Nephron (organoid): ENCODE results near the gene OR7C1.
"Not testable (repeated sequence)": the region's sequence is repeated elsewhere in the genome, so short reads cannot be mapped to it uniquely, and the experiment has no call there.

Experiments
- H3K27ac Mint-ChIP-seq, 3 experiments: 2 replicates each; pipeline ENCODE4 v1.8.0; 2020; ENCODE audit warnings: mixed read lengths in 3 of 3, mild to moderate bottlenecking in 2 of 3, moderate library complexity in 1 of 3
- H3K27me3 Mint-ChIP-seq: 2 replicates; pipeline ENCODE4 v1.8.0; 2021; ENCODE audit warnings: low read depth, mild to moderate bottlenecking, moderate library complexity, mixed read lengths
- H3K36me3 Mint-ChIP-seq: 2 replicates; pipeline ENCODE4 v1.8.0; 2020; ENCODE audit warnings: low read depth, mixed read lengths
- H3K4me1 Mint-ChIP-seq: 2 replicates; pipeline ENCODE4 v1.8.0; 2020; ENCODE audit warnings: mixed read lengths
- H3K4me3 Mint-ChIP-seq, 3 experiments: 2 replicates each; pipeline ENCODE4 v1.8.0; 2020; ENCODE audit warnings: mild to moderate bottlenecking in 3 of 3, mixed read lengths in 3 of 3, moderate library complexity in 2 of 3
- H3K9me3 Mint-ChIP-seq: 2 replicates; pipeline ENCODE4 v1.8.0; 2020; ENCODE audit warnings: mixed read lengths
- TF ChIP-seq, protein P1 (sequence below), 3 experiments: fragments of 200-600 bp; sonication (generic); IDR thresholded peaks; one replicate each; pipeline ENCODE4 v1.5.0; 2021; ENCODE audit warnings: antibody characterized with exemption in 3 of 3; ENCODE audit not compliant: unreplicated experiment in 3 of 3

OR7C1 gene

DNA sequence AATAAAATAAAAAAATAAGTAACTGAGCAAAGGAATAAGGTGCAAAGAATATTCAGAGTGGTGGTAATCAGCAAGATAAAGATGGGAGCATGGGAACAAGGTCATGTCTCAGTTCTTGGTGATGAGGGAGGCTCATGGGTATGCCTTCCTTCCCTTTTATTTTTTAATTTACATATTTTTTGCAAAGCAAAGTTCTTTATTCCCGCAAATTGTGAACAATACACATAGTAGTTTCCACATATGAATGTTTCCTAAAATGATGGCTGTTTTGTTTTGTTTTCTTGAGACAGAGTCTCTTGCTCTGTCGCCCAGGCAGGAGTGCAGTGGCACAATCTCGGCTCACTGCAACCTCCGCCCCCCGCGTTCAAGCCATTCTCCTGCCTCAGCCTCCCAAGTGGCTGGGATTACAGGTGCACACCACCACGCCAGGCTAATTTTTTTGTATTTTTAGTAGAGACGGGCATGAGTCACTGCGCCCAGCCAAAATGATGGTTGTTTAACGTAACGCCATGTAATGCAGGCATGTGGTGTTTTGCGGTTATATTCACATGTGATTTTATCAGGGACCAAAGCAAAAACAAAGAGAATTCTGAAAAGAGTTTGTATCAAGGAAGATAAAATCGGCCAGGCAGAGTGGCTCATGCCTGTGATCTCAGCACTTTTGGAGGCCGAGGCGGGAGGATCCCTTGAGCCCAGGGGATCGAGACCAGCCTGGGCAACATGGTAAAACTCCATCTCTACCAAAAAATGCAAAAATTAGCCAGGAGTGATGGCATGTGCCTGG is 52.2 kb downstream of the OR7C1 start:
- H3K27ac Mint-ChIP-seq, result no peak overlapping the region
- no peaks in the 10 kb centered on the region for H3K4me1 Mint-ChIP-seq
- TF ChIP-seq, protein P1, sequence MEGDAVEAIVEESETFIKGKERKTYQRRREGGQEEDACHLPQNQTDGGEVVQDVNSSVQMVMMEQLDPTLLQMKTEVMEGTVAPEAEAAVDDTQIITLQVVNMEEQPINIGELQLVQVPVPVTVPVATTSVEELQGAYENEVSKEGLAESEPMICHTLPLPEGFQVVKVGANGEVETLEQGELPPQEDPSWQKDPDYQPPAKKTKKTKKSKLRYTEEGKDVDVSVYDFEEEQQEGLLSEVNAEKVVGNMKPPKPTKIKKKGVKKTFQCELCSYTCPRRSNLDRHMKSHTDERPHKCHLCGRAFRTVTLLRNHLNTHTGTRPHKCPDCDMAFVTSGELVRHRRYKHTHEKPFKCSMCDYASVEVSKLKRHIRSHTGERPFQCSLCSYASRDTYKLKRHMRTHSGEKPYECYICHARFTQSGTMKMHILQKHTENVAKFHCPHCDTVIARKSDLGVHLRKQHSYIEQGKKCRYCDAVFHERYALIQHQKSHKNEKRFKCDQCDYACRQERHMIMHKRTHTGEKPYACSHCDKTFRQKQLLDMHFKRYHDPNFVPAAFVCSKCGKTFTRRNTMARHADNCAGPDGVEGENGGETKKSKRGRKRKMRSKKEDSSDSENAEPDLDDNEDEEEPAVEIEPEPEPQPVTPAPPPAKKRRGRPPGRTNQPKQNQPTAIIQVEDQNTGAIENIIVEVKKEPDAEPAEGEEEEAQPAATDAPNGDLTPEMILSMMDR (IDR thresholded peaks at IDR 0.05; ENCODE audit: unreplicated experiment in 3 of 3), result no peak
- H3K4me3 Mint-ChIP-seq, result no peak overlapping the region
- H3K36me3 Mint-ChIP-seq, result no peaks in the 10 kb centered on the region
- H3K27me3 Mint-ChIP-seq, result peaks cover 11% of the 10 kb centered on the region
- H3K9me3 Mint-ChIP-seq, result no peaks in the 10 kb centered on the region

DNA sequence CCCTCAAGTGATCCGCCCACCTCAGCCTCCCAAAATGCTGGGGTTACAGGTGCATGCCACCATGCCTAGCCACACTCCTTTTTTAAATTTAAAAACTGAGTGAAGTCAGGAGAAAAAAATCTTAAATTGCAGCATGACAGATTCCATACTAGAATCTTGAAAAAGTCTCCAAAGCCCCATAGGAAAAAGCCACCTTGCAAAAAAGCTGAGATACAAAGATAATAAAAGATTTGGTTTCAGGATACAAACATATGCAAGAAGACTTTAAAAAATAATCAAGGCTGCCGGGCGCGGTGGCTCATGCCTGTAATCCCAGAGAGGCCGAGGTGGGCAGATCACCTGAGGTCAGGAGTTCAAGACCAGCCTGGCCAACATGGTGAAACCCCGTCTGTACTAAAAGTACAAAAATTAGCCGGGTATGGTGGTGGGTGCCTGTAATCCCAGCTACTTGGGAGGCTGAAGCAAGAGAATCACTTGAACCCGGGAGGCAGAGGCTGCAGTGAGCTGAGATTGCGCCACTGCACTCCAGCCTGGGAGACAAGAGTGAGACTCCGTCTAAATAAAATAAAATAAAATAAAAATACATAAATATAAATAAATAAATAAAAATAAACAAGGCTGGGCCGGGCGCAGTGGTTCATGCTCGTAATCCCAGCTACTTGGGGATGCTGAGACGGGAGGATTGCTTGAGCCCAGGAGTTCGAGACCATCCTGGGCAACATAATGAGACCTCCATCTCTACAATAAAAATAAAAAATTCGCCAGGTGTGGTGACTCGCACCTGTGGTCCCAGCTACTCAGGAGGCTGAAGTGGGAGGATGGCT is 53.1 kb downstream of the OR7C1 start:
- not testable (repeated sequence) for H3K36me3 Mint-ChIP-seq, H3K27ac Mint-ChIP-seq, H3K9me3 Mint-ChIP-seq, H3K4me1 Mint-ChIP-seq, H3K4me3 Mint-ChIP-seq, H3K27me3 Mint-ChIP-seq

DNA sequence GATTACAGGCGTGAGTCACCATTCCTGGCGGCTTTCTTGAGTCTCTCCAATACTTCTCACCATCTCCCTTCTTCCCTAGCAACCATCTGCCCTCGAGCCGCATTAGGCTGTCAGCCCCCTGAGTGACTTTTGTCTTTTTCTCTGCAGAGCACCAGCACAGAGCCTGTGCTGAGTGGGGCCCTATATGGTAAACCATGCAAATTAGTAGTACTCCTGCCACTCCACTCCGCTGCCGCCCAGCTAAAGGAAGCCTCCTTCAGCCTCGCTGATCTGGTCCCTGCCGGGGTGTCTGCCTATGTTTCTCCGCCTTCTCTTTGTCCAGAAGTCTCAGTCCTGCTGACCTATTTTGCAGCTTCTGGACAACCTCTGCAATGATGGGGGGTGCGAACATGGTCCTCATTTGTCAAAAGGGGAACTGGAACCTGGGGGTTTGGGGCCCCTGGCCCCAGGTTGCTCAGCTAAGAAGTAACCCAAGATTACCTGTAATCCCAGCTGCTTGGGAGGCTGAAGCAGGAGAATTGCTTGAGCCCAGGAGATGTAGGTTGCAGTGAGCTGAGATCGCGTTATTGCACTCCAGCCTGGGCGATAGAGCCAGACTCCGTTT is 54.3 kb downstream of the OR7C1 start:
- H3K27ac Mint-ChIP-seq, H3K4me3 Mint-ChIP-seq, H3K4me1 Mint-ChIP-seq, H3K9me3 Mint-ChIP-seq, H3K36me3 Mint-ChIP-seq: not testable (repeated sequence)
- H3K27me3 Mint-ChIP-seq, result peaks cover 16% of the 10 kb centered on the region

DNA sequence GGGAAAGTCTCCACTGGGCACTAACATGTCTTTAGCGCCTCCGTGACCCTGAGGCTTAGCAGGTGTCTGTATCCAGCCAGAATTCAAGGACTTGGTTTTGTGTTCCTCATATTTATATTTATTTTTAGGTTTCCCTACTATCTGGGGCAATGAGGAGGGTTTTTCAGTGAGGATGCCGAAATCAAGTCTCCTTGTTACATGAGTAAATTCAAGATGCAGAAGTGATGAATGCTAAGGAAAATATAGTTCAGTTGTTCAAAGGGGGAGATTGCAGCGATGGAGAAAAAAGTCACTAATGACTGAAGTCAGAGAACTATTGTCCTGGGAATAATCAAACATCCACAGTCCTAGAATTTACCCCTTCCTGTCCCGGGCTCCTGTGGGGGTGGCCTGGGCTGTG is 55.8 kb downstream of the OR7C1 start:
- Mint-ChIP-seq H3K27ac (no peak overlapping the region), H3K9me3 (no peaks in the 10 kb centered on the region), H3K36me3 (no peaks in the 10 kb centered on the region), H3K4me1 (no peaks in the 10 kb centered on the region), H3K4me3 (no peak overlapping the region), H3K27me3 (peaks cover 20% of the 10 kb centered on the region)
- TF ChIP-seq, protein P1 (IDR thresholded peaks at IDR 0.05; ENCODE audit: unreplicated experiment in 3 of 3), result no peak

DNA sequence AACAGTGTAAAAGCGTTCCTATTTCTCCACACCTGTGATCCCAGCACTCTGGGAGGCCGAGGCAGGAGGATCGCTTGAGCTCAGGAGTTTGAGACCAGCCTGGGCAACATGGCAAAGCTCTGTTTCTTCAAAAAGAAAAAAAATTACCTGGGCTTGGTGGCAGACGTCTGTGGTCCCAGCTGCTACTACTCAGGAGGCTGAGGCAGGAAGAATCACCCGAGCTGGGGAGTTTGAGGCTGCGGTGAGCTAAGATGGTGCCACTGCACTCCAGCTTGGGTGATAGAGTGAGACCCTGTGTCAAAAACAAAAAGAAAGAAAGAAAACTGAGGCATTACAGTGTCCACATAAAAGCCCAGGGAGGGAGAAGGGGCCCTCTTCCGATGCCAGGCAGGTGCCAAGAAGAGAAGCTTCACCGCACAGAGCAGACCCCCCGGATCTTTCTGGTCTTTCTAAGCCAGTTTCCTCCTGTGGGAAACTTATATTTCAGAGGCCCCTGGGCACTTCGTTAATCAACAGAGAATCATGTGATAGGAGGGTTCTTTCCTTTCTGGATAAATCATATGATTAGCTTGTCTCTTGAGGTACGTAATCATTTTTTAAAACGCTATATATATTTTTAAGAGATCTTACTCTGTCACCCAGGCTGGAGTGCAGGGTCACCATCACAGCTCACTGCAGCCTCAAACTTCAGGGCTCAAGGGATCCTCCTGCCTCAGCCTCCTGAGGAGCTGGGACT is 56.7 kb downstream of the OR7C1 start, which contains the start of gene ADGRE2:
Gene ADGRE2, minus strand, starts transcription at position 451 of the 736 bp plus-strand sequence. CDS start 1,804 bp downstream, outside the sequence.
- H3K4me1 Mint-ChIP-seq, H3K9me3 Mint-ChIP-seq, H3K27ac Mint-ChIP-seq, H3K36me3 Mint-ChIP-seq: not testable (repeated sequence)
- H3K27me3 Mint-ChIP-seq, result peaks cover 20% of the 10 kb centered on the region
- peak within 1 kb of the TSS in 1 of 3 experiments; percentile 25 for H3K4me3 Mint-ChIP-seq

DNA sequence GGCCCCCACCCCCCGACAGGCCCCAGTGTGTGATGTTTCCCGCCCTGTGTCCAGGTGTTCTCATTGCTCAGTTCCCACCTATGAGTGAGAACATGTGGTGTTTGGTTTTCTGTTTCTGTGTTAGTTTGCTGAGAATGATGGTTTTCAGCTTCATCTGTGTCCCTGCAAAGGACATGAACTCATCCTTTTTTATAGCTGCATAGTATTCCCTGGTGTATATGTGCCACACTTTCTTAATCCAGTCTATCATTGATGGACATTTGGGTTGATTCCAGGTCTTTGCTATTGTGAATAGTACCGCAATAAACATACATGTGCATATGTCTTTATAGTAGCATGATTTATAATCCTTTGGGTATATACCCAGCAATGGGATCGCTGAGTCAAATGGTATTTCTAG is 57.3 kb downstream of the OR7C1 start:
- not testable (repeated sequence) for H3K36me3 Mint-ChIP-seq, H3K4me1 Mint-ChIP-seq, H3K27ac Mint-ChIP-seq, H3K9me3 Mint-ChIP-seq
- Mint-ChIP-seq H3K27me3 (peaks cover 20% of the 10 kb centered on the region), H3K4me3 (peak overlapping the region in 1 of 3 experiments; percentile 25)

DNA sequence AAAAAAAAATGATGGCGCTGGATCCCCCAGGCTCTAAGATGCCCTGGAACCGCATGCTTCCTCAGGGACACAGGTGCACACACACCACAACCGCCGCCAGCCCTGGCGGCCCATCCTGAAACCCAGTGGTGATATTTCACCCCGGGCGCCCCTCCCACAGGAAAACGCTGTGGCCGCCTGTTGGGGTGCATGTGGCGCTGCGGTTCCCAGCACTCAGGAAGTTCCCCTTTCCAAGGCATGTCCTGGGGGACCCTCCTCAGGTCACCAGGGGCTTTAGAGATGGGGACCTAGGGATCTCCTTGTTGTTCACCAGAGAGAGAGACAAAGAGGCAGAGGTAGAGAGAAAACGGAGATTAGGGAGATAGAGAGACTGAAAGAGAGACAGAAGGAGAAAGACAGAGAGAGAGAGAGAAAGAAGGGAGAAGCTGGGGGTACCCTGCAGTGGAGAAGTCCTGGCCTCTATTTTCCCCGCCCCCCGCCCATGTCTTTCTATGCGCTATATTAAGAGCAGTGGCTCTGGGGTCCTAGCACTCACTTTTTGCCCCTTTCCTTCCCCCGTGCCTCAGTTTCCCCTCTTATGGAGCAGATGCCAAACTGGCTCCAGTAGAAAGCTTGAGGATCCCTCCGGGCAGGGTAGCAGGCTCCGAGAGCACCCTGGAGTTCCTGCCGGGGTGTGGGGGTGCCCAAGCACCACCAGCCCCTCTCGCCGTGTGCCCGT is 59.0 kb downstream of the OR7C1 start:
- H3K27me3 Mint-ChIP-seq, result peaks cover 20% of the 10 kb centered on the region
- peak overlapping the region in 1 of 3 experiments; percentile 59 for H3K4me3 Mint-ChIP-seq
- H3K4me1 Mint-ChIP-seq, result no peaks in the 10 kb centered on the region
- H3K9me3 Mint-ChIP-seq, result no peaks in the 10 kb centered on the region
- TF ChIP-seq, protein P1 (IDR thresholded peaks at IDR 0.05; ENCODE audit: unreplicated experiment in 3 of 3), result no peak
- no peaks in the 10 kb centered on the region for H3K36me3 Mint-ChIP-seq
- H3K27ac Mint-ChIP-seq, result no peak overlapping the region

DNA sequence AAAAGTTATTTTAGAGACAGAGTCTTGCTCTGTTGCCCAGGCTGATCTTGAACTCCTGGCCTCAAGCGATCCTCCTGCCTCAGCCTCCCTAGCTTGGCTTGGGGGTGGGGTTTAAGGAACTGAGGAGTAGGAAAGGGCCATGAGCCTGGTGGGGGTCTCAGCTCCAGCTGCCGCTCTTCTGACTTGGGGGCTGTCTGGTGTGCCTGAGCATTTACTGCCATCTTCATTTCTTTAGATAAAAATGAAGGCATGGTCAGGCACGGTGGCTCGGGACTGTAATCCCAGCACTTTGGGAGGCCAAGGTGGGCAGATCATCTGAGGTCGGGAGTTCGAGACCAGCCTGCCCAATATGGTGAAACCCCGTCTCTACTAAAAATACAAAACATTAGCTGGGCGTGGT is 59.7 kb downstream of the OR7C1 start:
- not testable (repeated sequence) for H3K36me3 Mint-ChIP-seq, H3K27ac Mint-ChIP-seq, H3K4me1 Mint-ChIP-seq

More for the DNA sequence above, 59.7 kb downstream of the OR7C1 start:
- peaks cover 20% of the 10 kb centered on the region for H3K27me3 Mint-ChIP-seq
- H3K4me3 Mint-ChIP-seq, H3K9me3 Mint-ChIP-seq: not testable (repeated sequence)
